SKM-1 (cell line): Measurements from ENCODE around the gene TMEM200A.

Experiments used
- DNase-seq: peaks from one replicate; lab custom pipeline; 2025; ENCODE audit not compliant: unreplicated experiment; lab: John Stamatoyannopoulos, UW

The TMEM200A gene

GRCh38 chr6:130482645-130483390 is 117.0 kb downstream of the TMEM200A start:
- DNase-seq: no peak

- no peak for DNase-seq
These were observed 120.1 kb downstream of the TMEM200A start for GRCh38 chr6:130485870-130486269.

GRCh38 chr6:130486417-130486816 is 120.6 kb downstream of the TMEM200A start:
- DNase-seq: no peak

- no peak for DNase-seq
These were observed 123.7 kb downstream of the TMEM200A start for GRCh38 chr6:130489514-130489913.
